Measurements from ENCODE around the gene CNST. TPM values are rescaled to one million over a fixed set of nuclear protein-coding genes. Genes with fewer than 3 reads are reported as not detected.

CNST gene
- total RNA-seq (100 to 1,000 TPM in 2 of 5 experiments, 10 to 100 TPM in 3; 30.5 to 111 (median 80.2) TPM), polyA plus RNA-seq (10 to 100 TPM; 52.8 to 58.8 TPM), total RNA-seq (147 reads per million, percentile 90 among the genes with 10 or more reads in this experiment)

GRCh38 chr1:246566128-246566812, at the start of gene CNST, which contains the start of gene TFB2M:
TSS of gene CNST (plus strand) at chr1:246566456. CDS start at chr1:246591563, 25,107 bp downstream.
TSS of gene TFB2M (minus strand) at chr1:246566261. CDS start at chr1:246566138, 123 bp downstream.
- peaks cover 33 to 46% of the 10 kb centered on the region in 2 donors for H3K4me1 ChIP-seq (ENCODE audit: control insufficient read depth in 2 of 2, insufficient read depth in 2 of 2, low read length in 2 of 2)
- Mint-ChIP-seq H3K4me3 (peak within 1 kb of the TSS; percentile 93 to 99 (median 98)), H3K36me3 (peaks cover 0 to 10% (median 3%) of the 10 kb centered on the region in 5 donors), H3K9me3 (peaks cover 0 to 2% (median 0%) of the 10 kb centered on the region in 11 donors), H3K27me3 (no peaks in the 10 kb centered on the region), H3K27ac (peak within 1 kb of the TSS; percentile 90 to 99 (median 96)), H3K4me1 (peaks cover 35 to 61% (median 45%) of the 10 kb centered on the region in 7 donors)
- peak within 1 kb of the TSS; percentile 89 for H3K27ac ChIP-seq (ENCODE audit: low read depth, low read length)
- CTCF ChIA-PET: interaction anchor here (0.6 to 1.0 kb wide), 3 partner anchors 13 to 59 kb away, joined by 3 to 5 read pairs (median 3); no protein-coding TSS in a partner anchor
- H3K4me3 ChIP-seq (ENCODE audit: low read length): peak within 1 kb of the TSS; percentile 84
- ATAC-seq (peak; percentile 85), DNase-seq (peak; percentile 75 to 95 (median 89))
- H3K9me3 ChIP-seq (ENCODE audit: control insufficient read depth in 2 of 3, low read length in 3 of 3): no peaks in the 10 kb centered on the region
- intact Hi-C loops (cut with micrococcal nuclease): loop anchor here (1.0 to 10.0 kb wide), 18 partner anchors 35 to 1914 kb away; partner anchors contain the start of genes HNRNPU (in 2 of the 2), SMYD3 (in 2 of the 2), ZNF669 (in 2 of the 2) and COX20 (in 1 of the 2)
- no peaks in the 10 kb centered on the region for H3K27me3 ChIP-seq (ENCODE audit: control insufficient read depth in 2 of 2, insufficient read depth in 2 of 2, low read length in 2 of 2)
- H3K36me3 ChIP-seq (ENCODE audit: control insufficient read depth in 2 of 3, insufficient read depth in 3 of 3, low read length in 3 of 3): peaks cover 0 to 21% (median 0%) of the 10 kb centered on the region in 3 experiments
- POLR2A ChIA-PET: interaction anchor here (0.5 to 2.7 kb wide), 9 partner anchors 9 to 1702 kb away, joined by 3 to 10 read pairs (median 4); partner anchors contain the start of genes HNRNPU and SMYD3

- Histone ChIP-seq H3K27ac (ENCODE audit: low read depth, low read length) (no peak overlapping the region), H3K27me3 (ENCODE audit: control insufficient read depth in 2 of 2, insufficient read depth in 2 of 2, low read length in 2 of 2) (no peaks in the 10 kb centered on the region), H3K4me3 (ENCODE audit: low read length) (no peak overlapping the region), H3K9me3 (ENCODE audit: control insufficient read depth in 2 of 3, low read length in 3 of 3) (peaks cover 0 to 24% (median 6%) of the 10 kb centered on the region in 3 experiments), H3K4me1 (ENCODE audit: control insufficient read depth in 2 of 2, insufficient read depth in 2 of 2, low read length in 2 of 2) (no peaks in the 10 kb centered on the region), H3K36me3 (ENCODE audit: control insufficient read depth in 2 of 3, insufficient read depth in 3 of 3, low read length in 3 of 3) (no peaks in the 10 kb centered on the region)
- DNase-seq: no peak
- Mint-ChIP-seq H3K27me3 (no peaks in the 10 kb centered on the region), H3K27ac (no peak overlapping the region), H3K4me3 (no peak overlapping the region), H3K36me3 (peaks cover 0 to 2% (median 0%) of the 10 kb centered on the region in 5 donors), H3K4me1 (peaks cover 0 to 7% (median 0%) of the 10 kb centered on the region in 7 donors), H3K9me3 (peaks cover 0 to 37% (median 12%) of the 10 kb centered on the region in 11 donors)
- CTCF ChIA-PET: no interaction called here
- POLR2A ChIA-PET: no interaction called here
- ATAC-seq: no peak
- intact Hi-C loops (cut with micrococcal nuclease): no loop called here
Measured at GRCh38 chr1:246517391-246517790, 48.9 kb upstream of the CNST start.

- ChIA-PET POLR2A (no interaction called here), CTCF (no interaction called here)
- Histone ChIP-seq H3K27me3 (ENCODE audit: control insufficient read depth in 2 of 2, insufficient read depth in 2 of 2, low read length in 2 of 2) (no peaks in the 10 kb centered on the region), H3K4me3 (ENCODE audit: low read length) (no peak overlapping the region), H3K4me1 (ENCODE audit: control insufficient read depth in 2 of 2, insufficient read depth in 2 of 2, low read length in 2 of 2) (no peaks in the 10 kb centered on the region), H3K36me3 (ENCODE audit: control insufficient read depth in 2 of 3, insufficient read depth in 3 of 3, low read length in 3 of 3) (no peaks in the 10 kb centered on the region), H3K9me3 (ENCODE audit: control insufficient read depth in 2 of 3, low read length in 3 of 3) (peaks cover 0 to 24% (median 6%) of the 10 kb centered on the region in 3 experiments), H3K27ac (ENCODE audit: low read depth, low read length) (no peak overlapping the region)
- Mint-ChIP-seq H3K9me3 (peaks cover 0 to 36% (median 12%) of the 10 kb centered on the region in 11 donors), H3K36me3 (peaks cover 0 to 2% (median 0%) of the 10 kb centered on the region in 5 donors), H3K27ac (no peak overlapping the region), H3K4me3 (no peak overlapping the region), H3K27me3 (no peaks in the 10 kb centered on the region), H3K4me1 (peaks cover 0 to 7% (median 0%) of the 10 kb centered on the region in 7 donors)
- ATAC-seq: no peak
- DNase-seq: no peak
- intact Hi-C loops (cut with micrococcal nuclease): no loop called here
Measured at GRCh38 chr1:246518456-246519205, 47.6 kb upstream of the CNST start.

- Mint-ChIP-seq H3K4me1 (peaks cover 0 to 2% (median 0%) of the 10 kb centered on the region in 7 donors), H3K9me3 (peaks cover 0 to 27% (median 12%) of the 10 kb centered on the region in 11 donors), H3K4me3 (no peak overlapping the region), H3K36me3 (peaks cover 0 to under 1% (median 0%) of the 10 kb centered on the region in 5 donors), H3K27ac (no peak overlapping the region), H3K27me3 (no peaks in the 10 kb centered on the region)
- DNase-seq (no peak), ATAC-seq (no peak)
- Histone ChIP-seq H3K4me1 (ENCODE audit: control insufficient read depth in 2 of 2, insufficient read depth in 2 of 2, low read length in 2 of 2) (no peaks in the 10 kb centered on the region), H3K27ac (ENCODE audit: low read depth, low read length) (no peak overlapping the region), H3K36me3 (ENCODE audit: control insufficient read depth in 2 of 3, insufficient read depth in 3 of 3, low read length in 3 of 3) (no peaks in the 10 kb centered on the region), H3K9me3 (ENCODE audit: control insufficient read depth in 2 of 3, low read length in 3 of 3) (peaks cover 0 to 24% (median 6%) of the 10 kb centered on the region in 3 experiments), H3K27me3 (ENCODE audit: control insufficient read depth in 2 of 2, insufficient read depth in 2 of 2, low read length in 2 of 2) (no peaks in the 10 kb centered on the region), H3K4me3 (ENCODE audit: low read length) (no peak overlapping the region)
- intact Hi-C loops (cut with micrococcal nuclease): no loop called here
- ChIA-PET CTCF (no interaction called here), POLR2A (no interaction called here)
Measured at GRCh38 chr1:246519514-246519913, 46.7 kb upstream of the CNST start.

- H3K9me3 Mint-ChIP-seq: peaks cover 0 to 27% (median 12%) of the 10 kb centered on the region in 11 donors
- peaks cover 0 to 3% of the 10 kb centered on the region in 2 donors for H3K4me1 ChIP-seq (ENCODE audit: control insufficient read depth in 2 of 2, insufficient read depth in 2 of 2, low read length in 2 of 2)
- POLR2A ChIA-PET: no interaction called here
- H3K27ac Mint-ChIP-seq: peak overlapping the region in 1 of 9 donors; percentile 13
- no peaks in the 10 kb centered on the region for H3K27me3 ChIP-seq (ENCODE audit: control insufficient read depth in 2 of 2, insufficient read depth in 2 of 2, low read length in 2 of 2)
- no peak overlapping the region for H3K4me3 Mint-ChIP-seq
- peaks cover 0 to 8% (median 1%) of the 10 kb centered on the region in 5 donors for H3K36me3 Mint-ChIP-seq
- CTCF ChIA-PET: no interaction called here
- intact Hi-C loops (cut with micrococcal nuclease): no loop called here
- peaks cover 0 to 13% (median 6%) of the 10 kb centered on the region in 7 donors for H3K4me1 Mint-ChIP-seq
- peaks cover 0 to 5% (median 0%) of the 10 kb centered on the region in 3 experiments for H3K9me3 ChIP-seq (ENCODE audit: control insufficient read depth in 2 of 3, low read length in 3 of 3)
- no peak overlapping the region for H3K27ac ChIP-seq (ENCODE audit: low read depth, low read length)
- no peaks in the 10 kb centered on the region for H3K27me3 Mint-ChIP-seq
- no peak overlapping the region for H3K4me3 ChIP-seq (ENCODE audit: low read length)
- no peak for DNase-seq
- ATAC-seq: no peak
- H3K36me3 ChIP-seq (ENCODE audit: control insufficient read depth in 2 of 3, insufficient read depth in 3 of 3, low read length in 3 of 3): no peaks in the 10 kb centered on the region
Measured at GRCh38 chr1:246526380-246526779, 39.9 kb upstream of the CNST start.

GRCh38 chr1:246526915-246527314, 39.3 kb upstream of the CNST start:
- Histone ChIP-seq H3K36me3 (ENCODE audit: control insufficient read depth in 2 of 3, insufficient read depth in 3 of 3, low read length in 3 of 3) (no peaks in the 10 kb centered on the region), H3K4me1 (ENCODE audit: control insufficient read depth in 2 of 2, insufficient read depth in 2 of 2, low read length in 2 of 2) (peaks cover 0 to 3% of the 10 kb centered on the region in 2 donors), H3K9me3 (ENCODE audit: control insufficient read depth in 2 of 3, low read length in 3 of 3) (peaks cover 0 to 5% (median 0%) of the 10 kb centered on the region in 3 experiments), H3K27ac (ENCODE audit: low read depth, low read length) (no peak overlapping the region), H3K27me3 (ENCODE audit: control insufficient read depth in 2 of 2, insufficient read depth in 2 of 2, low read length in 2 of 2) (no peaks in the 10 kb centered on the region), H3K4me3 (ENCODE audit: low read length) (no peak overlapping the region)
- H3K36me3 Mint-ChIP-seq: peaks cover 0 to 10% (median 1%) of the 10 kb centered on the region in 5 donors
- H3K27me3 Mint-ChIP-seq: peaks cover 0 to 4% (median 0%) of the 10 kb centered on the region in 5 donors
- DNase-seq (no peak), ATAC-seq (no peak)
- peaks cover 0 to 29% (median 12%) of the 10 kb centered on the region in 11 donors for H3K9me3 Mint-ChIP-seq
- ChIA-PET POLR2A (no interaction called here), CTCF (no interaction called here)
- H3K4me1 Mint-ChIP-seq: peaks cover 0 to 13% (median 6%) of the 10 kb centered on the region in 7 donors
- peak overlapping the region in 1 of 9 donors; percentile 80 for H3K27ac Mint-ChIP-seq
- intact Hi-C loops (cut with micrococcal nuclease): no loop called here
- no peak overlapping the region for H3K4me3 Mint-ChIP-seq
